K562 (cell line): Measurements from ENCODE around the gene KCND3. TPM values are rescaled to one million over a fixed set of nuclear protein-coding genes. Genes with fewer than 3 reads are reported as not detected.

Experiments
- ATAC-seq: fragments of 200-7000 bp; cut with Tn5 transposase; 3 replicates; pipeline ENCODE4 v1.9.1; 2020; ENCODE audit warnings: moderate library complexity
- BruUV-seq: library from RNA; stranded (reverse); fragments of 400-500 nt; replicated peaks from 2 replicates; lab custom pipeline; 2021; lab: Mats Ljungman, UMichigan
- CTCF ChIA-PET: fragments of 300-600 bp; formaldehyde crosslinking; extraction: SDS; loops from one replicate; lab custom pipeline; 2021; ENCODE audit warnings: low intra/inter-chr PET ratio; lab: Yijun Ruan, JAX
- POLR2A ChIA-PET: fragments of 300-600, 350-650 bp; sonication (Branson Sonifier 250); formaldehyde crosslinking; extraction: SDS; loops from one replicate; lab custom pipeline; 2021; ENCODE audit warnings: antibody characterized with exemption, inconsistent platforms; lab: Yijun Ruan, JAX
- DNase-seq, 4 experiments: peaks; one replicate each; pipeline versions ENCODE4 v3.0.0 to v3.0.0-alpha.2; 2011 to 2018; ENCODE audit warnings: low spot score in 3 of 4, mixed read lengths in 3 of 4; ENCODE audit errors: extremely low read depth in 1 of 4
- FAIRE-seq: peaks from 2 replicates; lab custom pipeline; 2011; peaks lifted over from hg19 to GRCh38; lab: Jason Lieb, UNC
- H2AFZ ChIP-seq: 2 replicates; pipeline ENCODE4 v1.6.0; 2011; ENCODE audit warnings: low read depth, low read length, control low read depth, inconsistent platforms
- H3K27ac ChIP-seq: fragments of 200-600 bp; 3 replicates; pipeline ENCODE4 v1.8.0; 2011; ENCODE audit warnings: low read depth, mild to moderate bottlenecking, control low read depth, inconsistent platforms, low read length, moderate library complexity, mixed read lengths; ENCODE audit errors: extremely low read depth
- H3K27me3 ChIP-seq, 2 experiments: fragments of 300-600 bp in 1 of 2; 2 replicates in 1 of 2; 3 replicates in 1 of 2; pipeline versions ENCODE4 v1.6.0 to v1.8.0; 2011; ENCODE audit warnings: inconsistent platforms in 2 of 2, low read length in 2 of 2, mild to moderate bottlenecking in 1 of 2, mixed read lengths in 1 of 2, moderate library complexity in 1 of 2; ENCODE audit not compliant: control insufficient read depth in 2 of 2, insufficient read depth in 2 of 2
- H3K36me3 ChIP-seq: fragments of 300-600 bp; 3 replicates; pipeline ENCODE4 v1.8.0; 2011; ENCODE audit warnings: mild to moderate bottlenecking, low read length, inconsistent platforms; ENCODE audit not compliant: control insufficient read depth, insufficient read depth
- H3K4me1 ChIP-seq, 2 experiments: fragments of 200-600 bp in 1 of 2; replicated peaks in 1 of 2; 2 replicates in 1 of 2; 3 replicates in 1 of 2; pipeline versions ENCODE4 v1.5.1 to v1.8.0; 2011; ENCODE audit warnings: inconsistent platforms in 2 of 2, low read length in 2 of 2, mild to moderate bottlenecking in 1 of 2, mixed read lengths in 1 of 2, moderate library complexity in 1 of 2; ENCODE audit not compliant: control insufficient read depth in 2 of 2, insufficient read depth in 2 of 2
- H3K4me2 ChIP-seq: 2 replicates; pipeline ENCODE4 v1.6.1; 2011; ENCODE audit warnings: low read length, control low read depth, inconsistent platforms, mixed read lengths; ENCODE audit not compliant: insufficient read depth
- H3K4me3 ChIP-seq: fragments of 200-600 bp; sonication (generic), shearing (Covaris generic); 2 replicates; pipeline ENCODE4 v1.5.1; 2016; ENCODE audit warnings: control low read depth, inconsistent platforms
- H3K79me2 ChIP-seq: fragments of 200-600 bp; 3 replicates; pipeline ENCODE4 v1.8.0; 2011; ENCODE audit warnings: low read length, inconsistent platforms; ENCODE audit not compliant: control insufficient read depth, insufficient read depth
- H3K9ac ChIP-seq, 2 experiments: 2 replicates each; pipeline versions ENCODE4 v1.6.0 to v1.6.1; 2011; ENCODE audit warnings: low read depth in 2 of 2, low read length in 2 of 2, control low read depth in 1 of 2, inconsistent platforms in 1 of 2, mild to moderate bottlenecking in 1 of 2, mixed read lengths in 1 of 2; ENCODE audit not compliant: insufficient read depth in 1 of 2
- H3K9me1 ChIP-seq: one replicate; pipeline ENCODE4 v1.6.0; 2011; ENCODE audit warnings: inconsistent platforms, mild to moderate bottlenecking, low read length, moderate library complexity; ENCODE audit not compliant: control insufficient read depth, insufficient read depth
- H3K9me3 ChIP-seq: replicated peaks from 2 replicates; pipeline ENCODE4 v1.5.1; 2011; ENCODE audit warnings: low read depth, low read length, inconsistent platforms; ENCODE audit not compliant: control insufficient read depth, insufficient read depth
- H4K20me1 ChIP-seq: replicated peaks from 2 replicates; pipeline ENCODE4 v1.6.1; 2011; ENCODE audit warnings: low read length, inconsistent platforms, mixed read lengths; ENCODE audit not compliant: control insufficient read depth, insufficient read depth
- ARID2 ChIP-seq: fragments of 450-650 bp; IDR thresholded peaks from 2 replicates; pipeline ENCODE4 v1.6.1; 2017; ENCODE audit warnings: antibody characterized with exemption, mild to moderate bottlenecking
- CAMTA2 ChIP-seq: fragments of 250-450 bp; sonication (Bioruptor Pico); conservative IDR thresholded peaks from 2 replicates; pipeline ENCODE4 v1.5.1; 2022
- CHD1 ChIP-seq: fragments of 200-600 bp; sonication (generic); IDR thresholded peaks from one replicate; pipeline ENCODE4 v1.6.1; 2012; ENCODE audit warnings: mild to moderate bottlenecking, moderate library complexity, low read length, inconsistent platforms
- NCOA4 ChIP-seq: fragments of 450-650 bp; IDR thresholded peaks from 2 replicates; pipeline ENCODE4 v1.6.1; 2018; ENCODE audit warnings: mild to moderate bottlenecking; ENCODE audit not compliant: partially characterized antibody
- POLR2AphosphoS2 ChIP-seq: IDR thresholded peaks from 2 replicates; pipeline ENCODE4 v1.6.1; 2012; ENCODE audit warnings: low read length, improper control_type of control experiment
- RBM17 ChIP-seq: fragments of 200-400 bp; formaldehyde crosslinking; IDR thresholded peaks from 2 replicates; pipeline ENCODE4 v1.6.1; 2017; ENCODE audit warnings: low read depth, mild to moderate bottlenecking, low read length, borderline replicate concordance
- TCF3 ChIP-seq: sonication (generic); formaldehyde crosslinking; IDR thresholded peaks from 2 replicates; pipeline ENCODE4 v1.4.0; 2020; ENCODE audit warnings: mild to moderate bottlenecking, missing genetic modification reagents
- ZNF174 ChIP-seq: fragments of 250-450 bp; sonication (Bioruptor Pico); IDR thresholded peaks from 2 replicates; pipeline ENCODE4 v1.4.0; 2020; ENCODE audit warnings: mild to moderate bottlenecking
- WGBS: fragments of 100-300 bp; shearing (Covaris generic); methylation state at CpG from one replicate; pipeline ENCODE4 v1.1.6; 2016; ENCODE audit warnings: low coverage, mixed read lengths; ENCODE audit not compliant: insufficient coverage; ENCODE audit errors: missing lambda C conversion rate; 5-methylcytosine and 5-hydroxymethylcytosine counted together
- in situ Hi-C: fragments of 300-500 bp; cut with MboI; formaldehyde crosslinking; loops from 4 replicates; pipeline ENCODE4 v1.15.0; 2018; ENCODE audit warnings: inconsistent platforms, mixed read lengths
- intact Hi-C: fragments of 100-400 bp; cut with micrococcal nuclease; formaldehyde crosslinking; loops from 2 replicates; pipeline ENCODE4 v1.14.2; 2022
- polyA plus RNA-seq, 8 experiments: library from polyadenylated mRNA; depleted of rRNA in 4 of 8; stranded (reverse) in 5 of 8; unstranded in 3 of 8; fragments of >200 nt; fragmentation: Nextera tagmentation in 2 of 8; fragmentation: Illumina TruSeq in 1 of 8; extraction: Ambion mirVana in 2 of 8; extraction: Trizol in 1 of 8; gene quantifications; 2 replicates each; pipeline versions ENCODE4 v1.2.1 to v1.2.3, GENCODE V29; 2011 to 2014; ENCODE audit warnings: inconsistent platforms in 1 of 8, missing spikeins in 1 of 8
- total RNA-seq, 7 experiments: library from RNA; depleted of rRNA in 6 of 7; stranded (reverse); fragments of >200 nt in 6 of 7; fragmentation: Illumina TruSeq in 2 of 7; extraction: Trizol in 2 of 7; gene quantifications; 2 replicates each; pipeline versions ENCODE4 v1.2.1 to v1.2.3, GENCODE V29; 2011 to 2021; ENCODE audit warnings: low replicate concordance in 1 of 7

KCND3 gene
- total and polyA plus RNA-seq, 9 of the 15 experiments (the other 6 are each of a cell fraction or from before 2014, with no cell fraction given) = not detected

GRCh38 chr1:111976842-111977241 is 12.6 kb downstream of the KCND3 start:
- H3K27ac ChIP-seq = no peak overlapping the region
- TF ChIP-seq TCF3 (CRISPR knock-in tag) (no peak), RBM17 (no peak), ZNF174 (CRISPR knock-in tag) (no peak), ARID2 (no peak), CHD1 (no peak), NCOA4 (no peak), POLR2AphosphoS2 (no peak), CAMTA2 (CRISPR knock-in tag) (no peak)
- TF ChIP-seq, all 486 proteins: peak for 0
- H3K79me2 ChIP-seq = no peaks in the 10 kb centered on the region
- CTCF ChIA-PET = no interaction called here
- no peaks in the 10 kb centered on the region for H3K9me1 ChIP-seq
- H3K27me3 ChIP-seq = peaks cover 16 to 17% of the 10 kb centered on the region in 2 experiments
- POLR2A ChIA-PET = no interaction called here
- H3K4me1 ChIP-seq = peaks cover 0 to 1% of the 10 kb centered on the region in 2 experiments; a peak in 1 of 5 replicates
- H2AFZ ChIP-seq = no peak overlapping the region
- no peak for DNase-seq
- ATAC-seq = no peak
- H3K36me3 ChIP-seq = no peaks in the 10 kb centered on the region
- FAIRE-seq = no peak
- no peak overlapping the region for H3K4me2 ChIP-seq
- WGBS = 0% methylated on average over 3 of the region's 3 CpGs
- no peak overlapping the region for H3K4me3 ChIP-seq
- in situ Hi-C loops (no loop called here), intact Hi-C loops (no loop called here)
- no peaks in the 10 kb centered on the region; the same call in 1 of the 2 replicates for H4K20me1 ChIP-seq
- no peak overlapping the region for H3K9ac ChIP-seq
- no TSS peak for BruUV-seq
- no peaks in the 10 kb centered on the region for H3K9me3 ChIP-seq
